ENCODE measurements around the gene USP53. TPM values are rescaled to one million over a fixed set of nuclear protein-coding genes. Genes with fewer than 3 reads are reported as not detected.

Gene USP53
- total and polyA plus RNA-seq, 2 of the 13 experiments (the other 11 are each of a cell fraction or from before 2014, with no cell fraction given): 5.3 to 8.1 TPM

GRCh38 chr4:119302073-119302832 lies 89.7 kb downstream of the USP53 start (continued):
- TF ChIP-seq ZNF142 (CRISPR knock-in tag; IDR thresholded peaks at IDR 0.05) (no peak), PPARG (CRISPR knock-in tag; conservative IDR thresholded peaks at IDR 0.05) (no peak), ZNF703 (CRISPR knock-in tag; IDR thresholded peaks at IDR 0.05; ENCODE audit: borderline replicate concordance) (no peak), ATF7 (IDR thresholded peaks at IDR 0.05) (no peak), ATF7 (CRISPR knock-in tag; IDR thresholded peaks at IDR 0.05) (no peak), PREB (CRISPR knock-in tag; IDR thresholded peaks at IDR 0.05) (no peak), REL (CRISPR knock-in tag; conservative IDR thresholded peaks at IDR 0.05) (no peak), PRDM15 (CRISPR knock-in tag; IDR thresholded peaks at IDR 0.05) (no peak), ZNF674 (CRISPR knock-in tag; IDR thresholded peaks at IDR 0.05; ENCODE audit: low read depth) (no peak), ZBTB43 (CRISPR knock-in tag; conservative IDR thresholded peaks at IDR 0.05) (no peak), ZNF878 (CRISPR knock-in tag; IDR thresholded peaks at IDR 0.05) (peak; percentile 70; the same call in 1 of the 2 replicates), HOXA7 (CRISPR knock-in tag; IDR thresholded peaks at IDR 0.05) (no peak), PATZ1 (CRISPR knock-in tag; IDR thresholded peaks at IDR 0.05) (no peak), MTF1 (CRISPR knock-in tag; IDR thresholded peaks at IDR 0.05) (no peak)
